Smooth muscle cell of the pulmonary artery (primary cell): Measurements from ENCODE around the gene SLC1A3. TPM values are rescaled to one million over a fixed set of nuclear protein-coding genes. Genes with fewer than 3 reads are reported as not detected.

ENCODE experiments used
- total RNA-seq: library from RNA; depleted of rRNA; stranded (reverse); fragments of >200 nt; gene quantifications from 2 replicates; pipeline ENCODE4 v1.2.3, GENCODE V29; 2014

The SLC1A3 gene
- 0.46 and 20.0 TPM in 2 replicates for total RNA-seq

DNA sequence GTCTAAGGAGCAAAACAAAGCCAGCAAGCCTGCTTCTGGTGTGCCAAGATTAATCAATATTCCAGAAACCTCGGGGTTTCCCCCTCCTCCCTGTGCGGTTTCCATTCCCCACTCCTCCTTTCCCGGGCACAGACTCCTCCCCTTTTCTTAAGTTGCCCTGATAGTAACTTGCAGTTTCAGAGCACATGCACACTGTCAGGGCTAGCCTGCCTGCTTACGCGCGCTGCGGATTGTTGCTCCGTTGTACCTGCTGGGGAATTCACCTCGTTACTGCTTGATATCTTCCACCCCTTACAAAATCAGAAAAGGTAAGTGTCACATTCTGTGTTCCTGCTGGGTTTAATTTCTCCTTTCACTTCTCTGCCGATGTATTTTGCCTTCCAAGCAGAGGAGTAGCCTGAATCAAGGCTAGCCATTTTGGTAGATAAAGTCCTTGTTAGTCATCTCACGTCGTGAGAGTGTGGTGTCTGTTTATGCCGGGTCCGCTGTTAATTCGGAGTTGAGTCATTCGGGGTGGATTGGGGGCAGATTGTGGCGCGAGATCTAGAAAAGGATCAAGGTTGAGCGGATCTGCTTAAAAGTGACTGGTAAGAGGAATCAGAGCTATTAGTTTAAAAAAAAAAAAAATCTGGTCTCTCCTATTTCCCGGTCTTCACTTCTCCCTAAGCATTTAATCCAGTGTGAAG lies at the start of gene SLC1A3:
TSS of gene SLC1A3 (plus strand) at position 179 of the 686 bp plus-strand sequence. CDS start 1,818 bp downstream, outside the sequence.

